ENCODE results near the gene PIP5K1A. TPM values are rescaled to one million over a fixed set of nuclear protein-coding genes. Genes with fewer than 3 reads are reported as not detected.

PIP5K1A gene
- total RNA-seq, 1 experiment from 2014 or later: 63.3 TPM

- POLR2A ChIA-PET (ENCODE audit: unreplicated experiment): interaction anchor here (0.5 to 1.1 kb wide), 2 partner anchors 22 to 36 kb away, joined by 3 to 7 read pairs; no protein-coding TSS in a partner anchor
- no peak for DNase-seq
- H3K4me3 ChIP-seq (ENCODE audit: low read length): peak overlapping the region; percentile 85
Measured at GRCh38 chr1:151167116-151167515, 31.2 kb upstream of the PIP5K1A start.

GRCh38 chr1:151171190-151171589, 27.2 kb upstream of the PIP5K1A start:
- Histone ChIP-seq H3K9me2 (replicated peaks; ENCODE audit: low read length) (no peaks in the 10 kb centered on the region), H3F3A (ENCODE audit: low read length, unreplicated experiment) (no peaks in the 10 kb centered on the region), H3K9ac (ENCODE audit: low read length) (no peak overlapping the region), H3K27me3 (ENCODE audit: low read length) (no peaks in the 10 kb centered on the region), H3K4me1 (ENCODE audit: insufficient read depth, low read length) (peaks cover 7% of the 10 kb centered on the region), H3K27ac (ENCODE audit: low read length) (no peak overlapping the region), H3K4me2 (ENCODE audit: low read length) (no peak overlapping the region), H4K20me1 (ENCODE audit: low read length) (no peaks in the 10 kb centered on the region), H3K9me3 (ENCODE audit: low read length) (no peaks in the 10 kb centered on the region), H3K79me2 (ENCODE audit: low read length) (peaks cover 12% of the 10 kb centered on the region), H3K36me3 (ENCODE audit: low read depth, low read length) (peaks cover 5% of the 10 kb centered on the region; the same call in 1 of the 2 replicates), H3K4me3 (ENCODE audit: low read length) (no peak overlapping the region), H2AFZ (ENCODE audit: low read length) (no peak overlapping the region)
- BruUV-seq (replicated peaks): no TSS peak
- ChIA-PET CTCF (no interaction called here), POLR2A (ENCODE audit: unreplicated experiment) (no interaction called here)
- no peak for TF ChIP-seq EZH2phosphoT487 (IDR thresholded peaks at IDR 0.05; ENCODE audit: borderline replicate concordance, low read length)
- no peak for TF ChIP-seq CTCF (conservative IDR thresholded peaks at IDR 0.05; ENCODE audit: low read depth, low read length)
- TF ChIP-seq EZH2 (IDR thresholded peaks at IDR 0.05; ENCODE audit: low read length, unreplicated experiment): no peak
- intact Hi-C loops (cut with micrococcal nuclease): no loop called here
- ATAC-seq: no peak
- DNase-seq: no peak

More at GRCh38 chr1:151167116-151167515, 31.2 kb upstream of the PIP5K1A start:
- Histone ChIP-seq H3K27me3 (ENCODE audit: low read length) (no peaks in the 10 kb centered on the region), H3K9ac (ENCODE audit: low read length) (peak overlapping the region; percentile 87), H4K20me1 (ENCODE audit: low read length) (no peaks in the 10 kb centered on the region), H3K9me2 (replicated peaks; ENCODE audit: low read length) (no peaks in the 10 kb centered on the region), H3K36me3 (ENCODE audit: low read depth, low read length) (no peaks in the 10 kb centered on the region; the same call in 1 of the 2 replicates), H3K79me2 (ENCODE audit: low read length) (peaks cover 32% of the 10 kb centered on the region), H3K4me1 (ENCODE audit: insufficient read depth, low read length) (peaks cover 18% of the 10 kb centered on the region), H3K4me2 (ENCODE audit: low read length) (peak overlapping the region; percentile 94), H3F3A (ENCODE audit: low read length, unreplicated experiment) (no peaks in the 10 kb centered on the region), H2AFZ (ENCODE audit: low read length) (0 out of 2 replicates have a peak overlapping the region, but pooled peaks have one; percentile 96), H3K9me3 (ENCODE audit: low read length) (no peaks in the 10 kb centered on the region), H3K27ac (ENCODE audit: low read length) (no peak overlapping the region)
- intact Hi-C loops (cut with micrococcal nuclease): no loop called here
- BruUV-seq (replicated peaks): no TSS peak
- no peak for ATAC-seq
- CTCF ChIA-PET: no interaction called here
- no peak for TF ChIP-seq EZH2phosphoT487 (IDR thresholded peaks at IDR 0.05; ENCODE audit: borderline replicate concordance, low read length)
- no peak for TF ChIP-seq EZH2 (IDR thresholded peaks at IDR 0.05; ENCODE audit: low read length, unreplicated experiment)
- no peak for TF ChIP-seq CTCF (conservative IDR thresholded peaks at IDR 0.05; ENCODE audit: low read depth, low read length)

GRCh38 chr1:151175041-151175741, 23.2 kb upstream of the PIP5K1A start:
- no peaks in the 10 kb centered on the region for H3F3A ChIP-seq (ENCODE audit: low read length, unreplicated experiment)
- no peak overlapping the region for H3K4me2 ChIP-seq (ENCODE audit: low read length)
- ChIA-PET POLR2A (ENCODE audit: unreplicated experiment) (no interaction called here), CTCF (no interaction called here)
- BruUV-seq (replicated peaks): no TSS peak
- ATAC-seq (no peak), DNase-seq (no peak)
- no peaks in the 10 kb centered on the region for H3K27me3 ChIP-seq (ENCODE audit: low read length)
- H3K9me3 ChIP-seq (ENCODE audit: low read length): no peaks in the 10 kb centered on the region
- no peak overlapping the region for H2AFZ ChIP-seq (ENCODE audit: low read length)
- peaks cover 26% of the 10 kb centered on the region; the same call in 1 of the 2 replicates for H3K36me3 ChIP-seq (ENCODE audit: low read depth, low read length)
- no peaks in the 10 kb centered on the region for H3K9me2 ChIP-seq (replicated peaks; ENCODE audit: low read length)
- H3K9ac ChIP-seq (ENCODE audit: low read length): no peak overlapping the region
- no peak overlapping the region for H3K27ac ChIP-seq (ENCODE audit: low read length)
- no peaks in the 10 kb centered on the region for H3K4me1 ChIP-seq (ENCODE audit: insufficient read depth, low read length)
- intact Hi-C loops (cut with micrococcal nuclease): no loop called here
- TF ChIP-seq EZH2 (IDR thresholded peaks at IDR 0.05; ENCODE audit: low read length, unreplicated experiment): no peak
- TF ChIP-seq EZH2phosphoT487 (IDR thresholded peaks at IDR 0.05; ENCODE audit: borderline replicate concordance, low read length): no peak
- TF ChIP-seq CTCF (conservative IDR thresholded peaks at IDR 0.05; ENCODE audit: low read depth, low read length): no peak
- H4K20me1 ChIP-seq (ENCODE audit: low read length): no peaks in the 10 kb centered on the region
- no peaks in the 10 kb centered on the region for H3K79me2 ChIP-seq (ENCODE audit: low read length)
- H3K4me3 ChIP-seq (ENCODE audit: low read length): no peak overlapping the region

Measured in PC-3 (cell line).